GM18909 (cell line): ENCODE measurements around the gene FAM162A.

Source experiments
- ATAC-seq: cut with Tn5 transposase; IDR thresholded peaks from one replicate; pipeline ENCODE4 v1.9.1; 2021; ENCODE audit warnings: mild to moderate bottlenecking; ENCODE audit not compliant: unreplicated experiment, poor library complexity

FAM162A gene

DNA sequence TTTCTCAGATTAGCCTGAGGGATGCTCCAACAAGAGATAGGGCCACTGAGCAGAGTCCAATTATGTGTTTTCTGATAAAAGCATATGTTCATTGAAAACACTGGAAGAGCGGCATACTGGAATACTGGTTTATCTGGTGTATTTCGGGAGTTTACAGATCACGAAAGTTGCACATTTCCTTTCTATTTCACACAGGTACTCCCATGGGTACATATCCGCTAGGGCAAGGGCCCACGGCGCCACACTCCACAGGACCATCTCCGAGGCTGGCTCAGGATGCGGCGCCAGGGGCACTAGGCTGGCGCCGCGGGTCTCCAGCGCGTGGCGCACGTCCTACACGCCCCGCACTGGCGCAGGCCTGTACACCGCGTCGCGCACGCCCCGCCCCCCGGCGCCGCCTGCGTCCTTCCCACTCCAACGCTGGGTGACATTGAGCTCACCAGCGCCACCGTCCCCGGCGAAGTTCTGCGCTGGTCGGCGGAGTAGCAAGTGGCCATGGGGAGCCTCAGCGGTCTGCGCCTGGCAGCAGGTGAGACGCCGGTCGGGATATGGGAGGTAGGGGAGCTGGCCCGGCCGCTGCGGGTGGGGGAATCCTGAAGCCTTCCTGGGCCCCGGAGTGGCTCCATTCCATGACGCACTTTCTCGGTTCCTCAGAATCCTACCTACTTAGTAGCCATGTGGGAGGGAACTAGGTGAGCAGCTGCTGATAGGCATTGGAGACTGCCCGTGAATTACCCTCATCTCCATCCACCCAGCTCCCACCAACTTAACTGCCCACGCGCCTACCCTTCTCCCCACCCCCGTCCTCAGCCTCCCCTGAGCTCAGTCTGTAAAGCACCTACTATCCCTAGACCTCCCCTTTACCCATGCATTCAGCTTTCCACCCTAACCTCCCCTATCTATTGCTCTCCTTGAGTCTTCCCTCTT, at the start of gene FAM162A:
Gene FAM162A, plus strand, starts transcription at position 412 of the 927 bp plus-strand sequence. Its CDS starts 84 bp downstream, at position 496.
- peak; percentile 95 for ATAC-seq

DNA sequence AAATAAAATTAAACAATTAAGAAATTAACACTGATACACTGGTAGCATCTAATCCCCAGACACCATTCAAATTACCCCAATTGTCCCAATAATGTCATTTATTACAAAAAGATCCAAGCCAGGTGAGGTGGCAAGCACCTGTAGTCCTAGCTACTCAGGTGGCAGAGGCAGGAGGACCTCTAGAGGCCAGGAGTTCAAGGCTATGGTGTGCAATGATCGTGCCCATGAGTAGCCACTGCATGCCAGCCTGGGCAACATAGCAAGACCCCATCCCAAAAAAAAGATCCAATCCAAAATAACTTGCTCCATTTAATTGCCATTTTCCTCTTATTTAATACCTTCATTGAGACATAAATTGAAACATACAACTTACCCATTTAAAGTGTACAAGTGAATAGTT, 41.2 kb upstream of the FAM162A start:
- ATAC-seq, result no peak

- no peak for ATAC-seq
These were observed 40.3 kb upstream of the FAM162A start for GRCh38 chr3:122343654-122344053.

DNA sequence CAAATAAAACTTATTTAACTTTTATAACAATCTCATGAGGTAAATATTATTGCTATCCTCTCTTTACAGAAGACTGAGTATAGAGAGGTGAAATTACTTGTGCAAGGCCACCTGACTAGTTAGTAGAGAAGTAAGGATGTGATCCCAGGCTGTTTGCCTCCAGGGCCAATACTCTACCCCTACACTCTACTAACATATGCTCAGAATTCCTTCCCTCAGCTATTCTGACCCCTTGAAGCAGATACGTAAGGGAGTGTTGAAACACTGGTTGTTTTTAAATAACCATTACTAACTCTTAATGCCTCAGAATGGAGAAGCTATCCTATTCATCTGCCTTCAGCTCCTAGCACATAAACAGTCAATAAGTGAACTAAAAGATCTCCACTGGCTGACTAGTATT, 34.8 kb upstream of the FAM162A start:
- no peak for ATAC-seq

DNA sequence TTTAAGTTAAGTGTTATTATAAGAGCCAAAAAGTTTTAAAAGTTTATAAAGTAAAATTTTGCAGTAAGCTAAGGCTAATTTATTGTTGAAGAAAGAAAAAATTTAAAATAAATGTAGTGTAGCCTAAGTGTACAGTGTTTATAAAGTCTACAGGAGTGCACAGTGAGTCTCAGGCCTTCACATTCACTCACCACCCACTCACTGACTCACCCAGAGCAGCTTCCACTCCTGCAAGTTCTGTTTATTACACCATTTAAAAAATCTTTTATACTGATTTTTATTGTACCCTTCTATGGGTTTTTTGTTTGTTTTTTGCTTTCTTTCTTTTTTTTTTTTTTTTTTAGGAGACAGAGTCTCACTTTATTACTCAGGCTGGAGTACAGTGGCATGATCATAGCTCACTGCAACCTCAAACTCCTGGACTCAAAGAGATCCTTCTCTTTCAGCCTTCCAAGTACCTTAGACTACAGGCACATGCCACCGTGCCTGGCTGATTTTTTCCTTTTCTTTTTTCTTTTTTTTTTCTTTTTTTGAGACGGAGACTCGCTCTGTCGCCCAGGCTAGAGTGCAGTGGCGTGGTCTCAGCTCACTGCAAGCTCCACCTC, 33.1 kb upstream of the FAM162A start:
- no peak for ATAC-seq

GRCh38 chr3:122351612-122352011, 32.4 kb upstream of the FAM162A start:
- ATAC-seq, result no peak

GRCh38 chr3:122353215-122353614, 30.8 kb upstream of the FAM162A start:
- ATAC-seq, result no peak

- ATAC-seq, result no peak
These were observed 30.0 kb upstream of the FAM162A start for GRCh38 chr3:122353893-122354401.

DNA sequence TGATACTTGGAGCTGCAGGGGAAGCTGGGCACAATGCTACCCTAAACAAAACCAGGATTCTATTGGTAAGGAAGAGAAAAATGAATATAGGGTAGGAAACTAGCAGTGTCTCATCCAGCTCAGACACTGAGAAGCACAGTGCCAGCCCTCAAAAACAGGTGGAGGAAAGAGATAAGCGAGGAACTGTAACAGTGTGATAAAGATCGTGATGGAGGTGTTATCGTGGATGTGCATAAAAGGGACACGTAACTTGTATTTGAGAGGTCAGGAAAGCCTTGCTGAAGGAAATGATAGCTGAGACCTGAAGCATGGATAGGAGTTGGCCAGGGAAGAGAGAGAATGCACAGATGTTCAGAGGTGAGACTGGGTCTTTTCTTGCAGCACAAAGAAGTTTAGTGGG, 28.4 kb upstream of the FAM162A start:
- no peak for ATAC-seq

DNA sequence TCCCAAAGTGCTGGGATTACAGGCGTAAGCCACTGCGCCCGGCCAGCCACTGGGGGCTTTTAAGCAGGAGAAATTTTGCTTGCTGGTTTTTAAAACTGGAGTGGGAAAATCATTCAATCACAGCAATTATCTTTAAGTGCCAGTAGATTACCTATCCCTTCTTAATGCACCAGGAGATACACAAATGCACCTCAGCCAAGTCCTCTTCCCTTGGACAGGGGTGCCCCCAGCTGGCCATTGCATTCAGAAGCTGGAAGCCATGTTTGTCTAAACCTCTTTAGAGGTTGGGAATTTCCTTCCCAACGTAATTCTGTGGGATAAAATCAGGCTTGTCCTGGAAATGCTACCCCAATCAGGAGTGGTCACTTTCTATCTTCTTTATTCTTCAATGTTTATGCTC, 27.6 kb upstream of the FAM162A start:
- no peak for ATAC-seq

DNA sequence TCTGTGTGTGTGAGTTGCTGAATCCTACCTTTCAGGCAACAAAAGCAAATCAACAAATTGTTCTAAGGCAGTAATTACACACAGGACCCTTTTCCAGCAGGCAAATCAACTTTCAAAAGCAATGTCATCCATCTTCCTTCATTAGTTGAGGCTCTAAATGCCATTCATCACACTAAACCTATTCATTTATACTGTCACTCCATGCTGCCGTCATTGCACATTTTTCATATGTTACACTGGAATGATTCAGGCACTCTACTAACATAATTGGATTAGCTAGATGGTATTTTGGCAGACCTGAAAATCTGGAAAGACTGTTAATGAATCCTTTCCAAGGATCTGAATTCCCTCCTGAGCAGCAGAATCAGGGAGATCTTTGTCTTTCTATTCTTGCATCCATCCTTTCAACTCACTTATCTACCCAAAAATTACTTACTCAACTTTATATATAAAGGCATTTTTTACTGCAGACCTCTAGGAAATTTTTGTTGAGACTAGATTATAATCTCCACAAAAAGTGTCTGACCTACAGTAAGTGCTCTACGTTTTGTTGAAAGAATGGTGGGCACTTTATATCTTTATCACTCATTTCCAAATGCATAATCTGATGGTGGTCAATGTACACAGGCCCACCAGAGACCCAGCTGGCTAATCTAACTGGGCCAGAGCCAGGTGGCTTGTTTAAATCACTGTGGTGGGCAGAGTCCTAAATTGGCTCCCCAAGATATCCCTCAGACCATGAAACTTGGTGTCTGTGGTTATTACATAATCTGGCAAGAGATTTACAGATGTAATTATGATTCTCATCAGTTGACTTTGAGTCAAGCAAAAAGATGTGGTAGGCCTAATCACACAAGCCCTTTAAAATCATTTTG, 25.9 kb upstream of the FAM162A start:
- no peak for ATAC-seq

GRCh38 chr3:122358703-122359032, 25.3 kb upstream of the FAM162A start:
- no peak for ATAC-seq

- no peak for ATAC-seq
These were observed 22.0 kb upstream of the FAM162A start for GRCh38 chr3:122362026-122362425.

GRCh38 chr3:122364490-122364889, 19.5 kb upstream of the FAM162A start:
- no peak for ATAC-seq

- peak; percentile 44 for ATAC-seq
These were observed 18.9 kb upstream of the FAM162A start for GRCh38 chr3:122365073-122365472.

DNA sequence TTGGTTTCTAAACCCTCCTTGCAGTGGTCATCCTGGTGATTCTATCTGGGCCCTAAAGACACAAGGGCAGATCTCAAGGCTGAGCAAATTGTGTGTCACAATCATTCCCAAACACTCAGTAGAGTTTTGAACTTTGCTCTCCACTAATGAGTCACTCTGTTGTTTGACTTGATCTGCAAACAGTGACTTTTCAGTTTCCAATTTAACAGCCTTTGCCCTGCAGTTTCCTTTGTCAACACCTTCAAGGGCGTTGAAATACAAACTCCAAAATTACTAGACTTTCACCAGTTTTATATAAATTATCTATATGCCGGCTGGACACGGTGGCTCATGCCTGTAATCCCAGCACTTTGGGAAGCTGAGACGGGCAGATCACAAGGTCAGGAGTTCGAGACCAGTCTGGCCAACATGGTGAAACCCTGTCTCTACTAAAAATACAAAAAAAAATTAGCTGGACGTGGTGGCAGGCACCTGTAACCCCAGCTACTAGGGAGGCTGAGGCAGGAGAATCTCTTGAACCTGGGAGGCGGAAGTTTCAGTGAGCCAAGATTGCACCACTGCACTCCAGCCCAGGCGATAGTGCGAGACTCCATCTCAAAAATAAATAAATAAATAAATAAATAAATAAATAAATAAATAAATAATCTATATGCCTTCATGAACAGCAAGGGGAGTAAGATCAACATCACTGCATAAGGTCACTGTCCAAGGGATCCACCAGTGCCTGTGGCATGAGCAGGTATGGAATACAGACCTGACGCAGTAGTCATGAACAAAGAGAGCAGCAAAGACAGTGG, 18.2 kb upstream of the FAM162A start:
- ATAC-seq, result peak; percentile 83

GRCh38 chr3:122366379-122366749, 17.6 kb upstream of the FAM162A start:
- no peak for ATAC-seq

DNA sequence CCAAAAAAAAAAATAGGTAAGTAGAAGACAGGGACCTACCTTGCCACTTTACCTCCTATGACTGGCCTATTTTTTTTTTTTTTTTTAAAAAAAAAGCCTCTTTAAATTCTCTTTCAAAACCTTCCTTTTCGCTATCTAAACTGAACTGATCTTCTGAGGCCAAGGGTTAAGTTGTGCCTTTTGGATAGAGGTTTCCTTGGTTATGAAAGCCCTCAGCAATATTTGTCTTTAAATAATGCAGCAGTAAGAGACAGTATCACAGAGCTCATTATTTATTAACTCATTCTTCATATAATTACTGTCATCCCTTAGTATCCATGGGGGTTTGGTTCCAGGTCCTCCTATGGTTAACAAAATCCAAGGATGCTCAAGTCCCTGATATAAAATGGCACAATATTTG, 9.9 kb upstream of the FAM162A start:
- no peak for ATAC-seq

DNA sequence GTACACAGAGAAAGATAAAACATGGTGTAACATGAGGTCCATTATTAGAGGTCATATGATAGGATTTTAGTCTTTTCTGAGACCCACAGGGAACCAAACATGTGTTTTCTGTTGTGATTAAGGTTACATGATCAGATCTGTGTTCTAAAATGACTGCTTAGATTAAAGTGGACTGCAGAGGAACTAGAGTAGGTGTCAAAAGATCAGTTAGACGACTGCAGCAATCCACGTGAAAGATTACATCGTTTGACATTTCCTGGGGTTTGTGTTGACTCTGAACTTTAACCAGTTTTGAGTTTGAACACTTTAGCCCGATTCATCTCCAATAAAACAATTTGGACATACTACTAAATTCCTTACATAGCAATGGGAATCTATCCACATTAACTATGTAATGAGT, 6.0 kb upstream of the FAM162A start:
- ATAC-seq, result no peak
